CD4-positive, alpha-beta T cell (primary cell): ENCODE results near the gene HNRNPA0. TPM values are rescaled to one million over a fixed set of nuclear protein-coding genes. Genes with fewer than 3 reads are reported as not detected.

Experiments
- ATAC-seq: fragments of 200-7000 bp; cut with Tn5 transposase; one replicate; pipeline ENCODE4 v1.10.0; 2022; ENCODE audit warnings: mild to moderate bottlenecking; ENCODE audit not compliant: poor library complexity
- CTCF ChIA-PET: fragments of 350-600 bp; sonication (Branson Sonifier 250); formaldehyde crosslinking; loops from one replicate; lab custom pipeline; 2021; ENCODE audit warnings: antibody characterized with exemption, inconsistent platforms; lab: Charles Lee
- POLR2A ChIA-PET: fragments of 350-600 bp; sonication (Branson Sonifier 250); formaldehyde crosslinking; loops from one replicate; lab custom pipeline; 2021; ENCODE audit warnings: antibody characterized with exemption, inconsistent platforms; lab: Charles Lee
- DNase-seq, 14 experiments: peaks; one replicate each; pipeline ENCODE4 v3.0.0-alpha.2; 2013 to 2020; ENCODE audit warnings: mixed read lengths in 2 of 14
- H3K27ac ChIP-seq, 2 donors: one replicate each; pipeline versions ENCODE4 v1.5.1 to v1.7.0; 2013; ENCODE audit warnings: low read length in 2 of 2, low read depth in 1 of 2, mild to moderate bottlenecking in 1 of 2
- H3K27me3 ChIP-seq, 2 experiments: 1 replicate in 1 of 2; 2 replicates in 1 of 2; pipeline versions ENCODE4 v1.6.1 to v1.7.0; 2013; ENCODE audit warnings: low read length in 2 of 2, control low read depth in 1 of 2, mild to moderate bottlenecking in 1 of 2, moderate library complexity in 1 of 2; ENCODE audit not compliant: insufficient read depth in 2 of 2, control insufficient read depth in 1 of 2
- H3K36me3 ChIP-seq: one replicate; pipeline ENCODE4 v1.6.1; 2013; ENCODE audit warnings: low read length, control low read depth; ENCODE audit not compliant: insufficient read depth
- H3K4me1 ChIP-seq: one replicate; pipeline ENCODE4 v1.6.1; 2013; ENCODE audit warnings: low read length, control low read depth; ENCODE audit not compliant: insufficient read depth
- H3K4me3 ChIP-seq: one replicate; pipeline ENCODE4 v1.5.1; 2013; ENCODE audit warnings: mild to moderate bottlenecking, low read length, moderate library complexity
- H3K9me3 ChIP-seq, 2 experiments: 1 replicate in 1 of 2; 2 replicates in 1 of 2; pipeline versions ENCODE4 v1.6.1 to v1.7.0; 2013; ENCODE audit warnings: low read length in 2 of 2, mild to moderate bottlenecking in 2 of 2, control low read depth in 1 of 2, moderate library complexity in 1 of 2; ENCODE audit not compliant: control insufficient read depth in 1 of 2, insufficient read depth in 1 of 2
- H3K27ac Mint-ChIP-seq: one replicate; pipeline ENCODE4 v1.8.0; 2020; ENCODE audit warnings: mixed read lengths
- H3K27me3 Mint-ChIP-seq: one replicate; pipeline ENCODE4 v1.8.0; 2021; ENCODE audit warnings: mixed read lengths
- H3K36me3 Mint-ChIP-seq: one replicate; pipeline ENCODE4 v1.8.0; 2021; ENCODE audit warnings: low read depth, mixed read lengths
- H3K4me1 Mint-ChIP-seq: one replicate; pipeline ENCODE4 v1.8.0; 2021; ENCODE audit warnings: low read depth, mixed read lengths
- H3K4me3 Mint-ChIP-seq: one replicate; pipeline ENCODE4 v1.8.0; 2020; ENCODE audit warnings: mild to moderate bottlenecking, mixed read lengths
- H3K9me3 Mint-ChIP-seq: one replicate; pipeline ENCODE4 v1.8.0; 2020; ENCODE audit warnings: mixed read lengths
- CTCF ChIP-seq: fragments of 200-600 bp; IDR thresholded peaks from one replicate; pipeline ENCODE4 v1.8.0; 2022; ENCODE audit warnings: antibody characterized with exemption, mild to moderate bottlenecking
- intact Hi-C, 2 experiments: fragments of 100-400 bp; cut with DNase I in 1 of 2; cut with micrococcal nuclease in 1 of 2; formaldehyde crosslinking; loops; one replicate each; pipeline versions ENCODE4 v1.15.1 to v1.9.0; 2023 to 2025; cut with DNase I, micrococcal nuclease
- total RNA-seq, 174 experiments: library from RNA in 2 of 174; stranded (reverse) in 2 of 174; gene quantifications; one replicate each; pipeline ENCODE4 v1.2.3 and lab custom pipeline; 2021 to 2026

The HNRNPA0 gene
- total RNA-seq, 2 experiments from 2014 or later: 52.7 to 53.2 TPM

- TF ChIP-seq CTCF: no peak
- CTCF ChIA-PET: no interaction called here
- H3K27ac ChIP-seq: no peak overlapping the region
- peaks cover 37% of the 10 kb centered on the region for H3K4me1 ChIP-seq
- Mint-ChIP-seq H3K9me3 (no peaks in the 10 kb centered on the region), H3K4me3 (no peak overlapping the region), H3K27me3 (no peaks in the 10 kb centered on the region), H3K36me3 (peaks cover 66% of the 10 kb centered on the region), H3K27ac (peak overlapping the region; percentile 88), H3K4me1 (peaks cover 49% of the 10 kb centered on the region)
- H3K9me3 ChIP-seq: no peaks in the 10 kb centered on the region
- intact Hi-C loops: loop anchor here (5.0 kb wide), 2 partner anchors 33 to 37 kb away; no protein-coding TSS in a partner anchor
- DNase-seq (no peak), ATAC-seq (no peak)
- POLR2A ChIA-PET: interaction anchor here (0.8 kb wide), 1 partner anchor 38 kb away, joined by 3 read pairs; no protein-coding TSS in a partner anchor
- no peaks in the 10 kb centered on the region for H3K27me3 ChIP-seq
- no peak overlapping the region for H3K4me3 ChIP-seq
- H3K36me3 ChIP-seq: no peaks in the 10 kb centered on the region
Measured at GRCh38 chr5:137699336-137700281, 54.6 kb downstream of the HNRNPA0 start.

GRCh38 chr5:137696481-137696880 is 57.7 kb downstream of the HNRNPA0 start:
- H3K4me1 ChIP-seq: peaks cover 50% of the 10 kb centered on the region
- H3K27me3 ChIP-seq: no peaks in the 10 kb centered on the region
- CTCF ChIA-PET: interaction anchor here (0.8 to 2.1 kb wide), 4 partner anchors 13 to 46 kb away, joined by 3 to 10 read pairs (median 4); no protein-coding TSS in a partner anchor
- H3K9me3 ChIP-seq: no peaks in the 10 kb centered on the region
- Mint-ChIP-seq H3K27ac (peak overlapping the region; percentile 88), H3K27me3 (no peaks in the 10 kb centered on the region), H3K9me3 (no peaks in the 10 kb centered on the region), H3K4me1 (peaks cover 71% of the 10 kb centered on the region), H3K36me3 (peaks cover 50% of the 10 kb centered on the region), H3K4me3 (peak overlapping the region; percentile 84)
- peak overlapping the region; percentile 63 to 65 for H3K27ac ChIP-seq
- ATAC-seq (peak; percentile 30), DNase-seq (peak in 3 of 14 experiments; percentile 2 to 43 (median 10))
- TF ChIP-seq CTCF: peak; percentile 27
- no peaks in the 10 kb centered on the region for H3K36me3 ChIP-seq
- POLR2A ChIA-PET: interaction anchor here (1.3 to 6.0 kb wide), 8 partner anchors 13 to 57 kb away, joined by 3 to 63 read pairs (median 7); partner anchors contain the start of genes HNRNPA0 and KLHL3
- no peak overlapping the region for H3K4me3 ChIP-seq
- intact Hi-C loops: loop anchor here (2.0 to 5.0 kb wide), 4 partner anchors 34 to 44 kb away; partner anchors contain the start of gene KLHL3 (in 1 of the 2)

GRCh38 chr5:137695651-137696428 is 58.3 kb downstream of the HNRNPA0 start:
- Histone ChIP-seq H3K27me3 (no peaks in the 10 kb centered on the region), H3K27ac (peak overlapping the region; percentile 63 to 65), H3K9me3 (no peaks in the 10 kb centered on the region), H3K36me3 (no peaks in the 10 kb centered on the region), H3K4me1 (peaks cover 50% of the 10 kb centered on the region), H3K4me3 (peak overlapping the region; percentile 11)
- intact Hi-C loops: loop anchor here (2.0 to 5.0 kb wide), 4 partner anchors 34 to 45 kb away; partner anchors contain the start of gene KLHL3 (in 1 of the 2)
- peaks cover 71% of the 10 kb centered on the region for H3K4me1 Mint-ChIP-seq
- H3K36me3 Mint-ChIP-seq: peaks cover 52% of the 10 kb centered on the region
- ChIA-PET POLR2A (interaction anchor here (0.6 to 6.0 kb wide), 17 partner anchors 10 to 58 kb away, joined by 3 to 63 read pairs (median 4); partner anchors contain the start of genes HNRNPA0 and KLHL3), CTCF (interaction anchor here (0.9 to 1.7 kb wide), 4 partner anchors 13 to 41 kb away, joined by 3 to 6 read pairs (median 4); no protein-coding TSS in a partner anchor)
- H3K27ac Mint-ChIP-seq: peak overlapping the region; percentile 88
- H3K9me3 Mint-ChIP-seq: no peaks in the 10 kb centered on the region
- H3K4me3 Mint-ChIP-seq: peak overlapping the region; percentile 84
- TF ChIP-seq CTCF: peak; percentile 54
- DNase-seq: peak in 12 of 14 experiments; percentile 9 to 70 (median 34)
- H3K27me3 Mint-ChIP-seq: no peaks in the 10 kb centered on the region
- ATAC-seq: peak; percentile 90
